HL-60 (cell line): Measurements from ENCODE around the gene ATP10B.

Source experiments
- DNase-seq, 2 experiments: peaks; one replicate each; pipeline ENCODE4 v3.0.0-alpha.2; 2010 to 2020; ENCODE audit warnings: low read depth in 1 of 2, low spot score in 1 of 2
- H3K27ac ChIP-seq: fragments of 250-450 bp; sonication (Bioruptor Pico); replicated peaks from 2 replicates; pipeline ENCODE4 v1.5.1; 2020; ENCODE audit warnings: mild to moderate bottlenecking, moderate library complexity
- H3K27me3 ChIP-seq: fragments of 250-450 bp; sonication (Bioruptor Pico); 2 replicates; pipeline ENCODE4 v1.5.1; 2021; ENCODE audit warnings: mild to moderate bottlenecking, moderate library complexity; ENCODE audit not compliant: insufficient read depth, poor library complexity, severe bottlenecking
- H3K4me3 ChIP-seq: replicated peaks from 2 replicates; pipeline ENCODE4 v1.5.1; 2011; ENCODE audit warnings: mild to moderate bottlenecking, control low read depth, low read length; ENCODE audit not compliant: insufficient read depth
- GABPA ChIP-seq: IDR thresholded peaks from 2 replicates; pipeline ENCODE4 v1.6.1; 2012; ENCODE audit warnings: low read depth
- POLR2AphosphoS5 ChIP-seq: IDR thresholded peaks from 2 replicates; pipeline ENCODE4 v1.6.1; 2012; ENCODE audit warnings: low read depth
- SPI1 ChIP-seq: IDR thresholded peaks from 2 replicates; pipeline ENCODE4 v1.6.1; 2012; ENCODE audit warnings: low read depth, mild to moderate bottlenecking, borderline replicate concordance
- TF ChIP-seq, protein P1 (sequence below): IDR thresholded peaks from one replicate; pipeline ENCODE4 v1.5.1; 2011; ENCODE audit warnings: low read length, control low read depth, inconsistent platforms; ENCODE audit not compliant: insufficient read depth
- TF ChIP-seq, protein P2 (sequence below): IDR thresholded peaks from 2 replicates; pipeline ENCODE4 v1.6.1; 2012; ENCODE audit warnings: low read depth; ENCODE audit not compliant: insufficient replicate concordance

The ATP10B gene

GRCh38 chr5:160614136-160614535, 237.9 kb downstream of the ATP10B start:
- H3K27ac ChIP-seq, result no peak overlapping the region
- peaks cover 3% of the 10 kb centered on the region for H3K27me3 ChIP-seq
- no peak for TF ChIP-seq GABPA
- TF ChIP-seq, protein P1, sequence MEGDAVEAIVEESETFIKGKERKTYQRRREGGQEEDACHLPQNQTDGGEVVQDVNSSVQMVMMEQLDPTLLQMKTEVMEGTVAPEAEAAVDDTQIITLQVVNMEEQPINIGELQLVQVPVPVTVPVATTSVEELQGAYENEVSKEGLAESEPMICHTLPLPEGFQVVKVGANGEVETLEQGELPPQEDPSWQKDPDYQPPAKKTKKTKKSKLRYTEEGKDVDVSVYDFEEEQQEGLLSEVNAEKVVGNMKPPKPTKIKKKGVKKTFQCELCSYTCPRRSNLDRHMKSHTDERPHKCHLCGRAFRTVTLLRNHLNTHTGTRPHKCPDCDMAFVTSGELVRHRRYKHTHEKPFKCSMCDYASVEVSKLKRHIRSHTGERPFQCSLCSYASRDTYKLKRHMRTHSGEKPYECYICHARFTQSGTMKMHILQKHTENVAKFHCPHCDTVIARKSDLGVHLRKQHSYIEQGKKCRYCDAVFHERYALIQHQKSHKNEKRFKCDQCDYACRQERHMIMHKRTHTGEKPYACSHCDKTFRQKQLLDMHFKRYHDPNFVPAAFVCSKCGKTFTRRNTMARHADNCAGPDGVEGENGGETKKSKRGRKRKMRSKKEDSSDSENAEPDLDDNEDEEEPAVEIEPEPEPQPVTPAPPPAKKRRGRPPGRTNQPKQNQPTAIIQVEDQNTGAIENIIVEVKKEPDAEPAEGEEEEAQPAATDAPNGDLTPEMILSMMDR, result no peak
- TF ChIP-seq SPI1, result no peak
- TF ChIP-seq, protein P2, sequence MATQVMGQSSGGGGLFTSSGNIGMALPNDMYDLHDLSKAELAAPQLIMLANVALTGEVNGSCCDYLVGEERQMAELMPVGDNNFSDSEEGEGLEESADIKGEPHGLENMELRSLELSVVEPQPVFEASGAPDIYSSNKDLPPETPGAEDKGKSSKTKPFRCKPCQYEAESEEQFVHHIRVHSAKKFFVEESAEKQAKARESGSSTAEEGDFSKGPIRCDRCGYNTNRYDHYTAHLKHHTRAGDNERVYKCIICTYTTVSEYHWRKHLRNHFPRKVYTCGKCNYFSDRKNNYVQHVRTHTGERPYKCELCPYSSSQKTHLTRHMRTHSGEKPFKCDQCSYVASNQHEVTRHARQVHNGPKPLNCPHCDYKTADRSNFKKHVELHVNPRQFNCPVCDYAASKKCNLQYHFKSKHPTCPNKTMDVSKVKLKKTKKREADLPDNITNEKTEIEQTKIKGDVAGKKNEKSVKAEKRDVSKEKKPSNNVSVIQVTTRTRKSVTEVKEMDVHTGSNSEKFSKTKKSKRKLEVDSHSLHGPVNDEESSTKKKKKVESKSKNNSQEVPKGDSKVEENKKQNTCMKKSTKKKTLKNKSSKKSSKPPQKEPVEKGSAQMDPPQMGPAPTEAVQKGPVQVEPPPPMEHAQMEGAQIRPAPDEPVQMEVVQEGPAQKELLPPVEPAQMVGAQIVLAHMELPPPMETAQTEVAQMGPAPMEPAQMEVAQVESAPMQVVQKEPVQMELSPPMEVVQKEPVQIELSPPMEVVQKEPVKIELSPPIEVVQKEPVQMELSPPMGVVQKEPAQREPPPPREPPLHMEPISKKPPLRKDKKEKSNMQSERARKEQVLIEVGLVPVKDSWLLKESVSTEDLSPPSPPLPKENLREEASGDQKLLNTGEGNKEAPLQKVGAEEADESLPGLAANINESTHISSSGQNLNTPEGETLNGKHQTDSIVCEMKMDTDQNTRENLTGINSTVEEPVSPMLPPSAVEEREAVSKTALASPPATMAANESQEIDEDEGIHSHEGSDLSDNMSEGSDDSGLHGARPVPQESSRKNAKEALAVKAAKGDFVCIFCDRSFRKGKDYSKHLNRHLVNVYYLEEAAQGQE, result no peak
- no peak for TF ChIP-seq POLR2AphosphoS5
- no peak overlapping the region for H3K4me3 ChIP-seq
- DNase-seq, result no peak

DNA sequence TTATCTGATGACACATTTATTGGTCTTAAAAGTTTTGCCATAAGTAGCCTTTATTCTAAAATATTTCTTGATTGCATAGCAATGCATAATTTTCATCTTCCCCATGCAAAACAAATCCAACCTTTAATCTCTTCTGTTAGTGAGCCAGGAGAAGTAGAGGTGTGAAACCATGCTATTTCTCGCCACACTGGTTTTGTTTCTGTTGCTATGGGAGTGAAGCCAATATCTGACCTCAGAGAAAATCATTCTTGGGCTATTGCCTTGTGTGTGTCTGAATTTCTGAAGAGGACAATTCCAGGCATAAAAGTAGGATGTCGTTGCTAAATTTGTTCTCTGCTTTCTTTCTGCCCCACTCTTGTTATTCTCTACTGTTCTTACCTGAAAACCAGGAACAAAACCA, 246.7 kb downstream of the ATP10B start:
- TF ChIP-seq POLR2AphosphoS5, result no peak
- TF ChIP-seq, protein P1, result no peak
- no peak for TF ChIP-seq GABPA
- no peak for TF ChIP-seq SPI1
- TF ChIP-seq, protein P2, result no peak
- no peaks in the 10 kb centered on the region for H3K27me3 ChIP-seq
- no peak for DNase-seq
- H3K4me3 ChIP-seq, result no peak overlapping the region
- no peak overlapping the region for H3K27ac ChIP-seq

DNA sequence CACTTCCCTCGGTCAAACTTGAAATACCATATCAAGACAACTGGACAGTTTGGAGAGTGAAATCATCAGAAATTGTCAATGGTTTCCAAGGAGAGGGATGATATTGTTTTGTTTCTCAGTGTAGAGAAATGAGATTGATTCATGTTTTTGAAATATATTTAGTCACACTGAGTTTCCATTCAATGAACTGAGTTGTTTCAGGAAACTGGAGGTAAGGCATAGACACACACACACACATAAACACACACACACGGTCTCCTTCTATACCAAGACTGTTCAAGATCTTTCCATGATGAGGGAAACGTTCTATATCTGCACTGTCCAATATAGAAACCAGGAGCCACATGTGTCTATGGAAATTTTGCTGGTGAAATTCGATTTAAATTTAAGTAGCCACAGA, 247.5 kb downstream of the ATP10B start:
- H3K4me3 ChIP-seq, result no peak overlapping the region
- TF ChIP-seq, protein P1, result no peak
- TF ChIP-seq POLR2AphosphoS5, result no peak
- no peaks in the 10 kb centered on the region for H3K27me3 ChIP-seq
- no peak for DNase-seq
- no peak overlapping the region for H3K27ac ChIP-seq

DNA sequence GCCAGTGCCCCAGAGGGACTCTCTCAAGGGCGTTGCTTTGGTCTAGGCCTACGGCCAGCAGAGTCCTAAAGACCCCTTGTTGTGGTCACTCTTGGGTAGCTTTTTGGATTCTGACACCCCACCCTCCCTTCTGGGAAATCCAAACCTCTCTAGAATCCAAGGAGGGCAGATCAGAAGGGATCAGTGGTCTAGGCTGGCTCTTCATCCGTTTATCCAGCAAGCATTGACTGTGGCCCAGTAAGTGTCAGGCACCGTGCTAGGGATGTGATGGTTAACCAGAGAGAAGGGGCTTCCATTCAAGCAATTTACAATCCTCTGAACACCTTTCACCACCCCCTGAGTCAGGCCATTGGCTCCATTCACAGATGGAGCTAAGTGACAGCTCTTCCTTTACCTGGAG, 249.3 kb downstream of the ATP10B start:
- no peak for DNase-seq
- Histone ChIP-seq H3K27ac (no peak overlapping the region), H3K4me3 (no peak overlapping the region), H3K27me3 (no peaks in the 10 kb centered on the region)
- TF ChIP-seq, protein P1, result no peak
- TF ChIP-seq, protein P2, result no peak
- TF ChIP-seq POLR2AphosphoS5 (no peak), SPI1 (no peak), GABPA (no peak)
